ENCODE results near the gene ACTN4. TPM values are rescaled to one million over a fixed set of nuclear protein-coding genes. Genes with fewer than 3 reads are reported as not detected.

Gene ACTN4
- total and polyA plus RNA-seq, 2 donors (not counting 1 experiment from before 2014, with no cell fraction given), result 108 to 164 TPM

DNA sequence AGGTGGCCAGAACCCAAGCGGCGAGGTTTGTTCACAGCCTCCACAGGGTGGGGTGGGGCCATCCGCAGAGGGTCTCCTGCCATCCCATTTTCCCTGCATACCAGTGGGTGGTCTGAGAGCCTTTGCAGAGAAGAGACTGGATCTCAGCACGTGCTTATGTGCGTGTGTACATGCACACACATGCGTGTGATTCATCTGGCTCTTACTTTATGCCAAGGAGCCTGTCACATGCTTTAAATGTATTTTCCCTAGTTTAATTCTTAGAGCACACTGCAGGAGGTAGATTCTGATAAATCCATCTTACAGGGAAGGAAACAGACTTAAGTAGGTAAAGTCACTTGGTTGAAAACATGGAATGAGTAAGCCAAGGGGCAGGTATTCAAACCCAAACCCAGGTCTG lies 49.7 kb downstream of the ACTN4 start:
- no peak overlapping the region for H3K27ac ChIP-seq (ENCODE audit: low read length in 2 of 2)
- no peak overlapping the region for H3K4me3 Mint-ChIP-seq
- no peak overlapping the region for H3K9ac ChIP-seq (ENCODE audit: low read length)
- H3K9me3 ChIP-seq (ENCODE audit: control extremely low read depth in 1 of 3, control insufficient read depth in 2 of 3, insufficient read depth in 1 of 3, low read length in 2 of 3), result no peaks in the 10 kb centered on the region
- ATAC-seq (ENCODE audit: low read depth) (no peak), DNase-seq (no peak)
- H3K9me3 Mint-ChIP-seq (ENCODE audit: insufficient read depth), result no peaks in the 10 kb centered on the region
- H3K4me2 ChIP-seq (replicated peaks; ENCODE audit: low read depth, low read length, poor library complexity, severe bottlenecking), result no peak overlapping the region
- TF ChIP-seq EZH2 (IDR thresholded peaks at IDR 0.05; ENCODE audit: borderline replicate concordance, insufficient read depth, low read depth, low read length, poor library complexity, severe bottlenecking) (no peak), CTCF (IDR thresholded peaks at IDR 0.05) (no peak)
- peaks cover 51% of the 10 kb centered on the region for H3K4me1 Mint-ChIP-seq
- H4K20me1 ChIP-seq (ENCODE audit: control insufficient read depth, insufficient read depth, low read length, poor library complexity, severe bottlenecking), result peaks cover 75% of the 10 kb centered on the region
- H3K4me1 ChIP-seq (ENCODE audit: control insufficient read depth in 2 of 2, insufficient read depth in 2 of 2, low read length in 2 of 2), result peaks cover 35 to 51% of the 10 kb centered on the region in 2 donors
- ChIA-PET CTCF (no interaction called here), POLR2A (no interaction called here)
- intact Hi-C loops (cut with micrococcal nuclease), result no loop called here
- 100% methylated on average over 3 of the region's 6 CpGs for WGBS (ENCODE audit: insufficient coverage)
- H3K4me3 ChIP-seq (ENCODE audit: control extremely low read depth in 1 of 5, extremely low read depth in 1 of 5, insufficient read depth in 1 of 5, low read depth in 2 of 5, low read length in 4 of 5), result no peak overlapping the region
- H3K79me2 ChIP-seq (ENCODE audit: control insufficient read depth, insufficient read depth, low read length), result peaks cover 77% of the 10 kb centered on the region
- no peaks in the 10 kb centered on the region for H3K27me3 Mint-ChIP-seq
- no peaks in the 10 kb centered on the region for H3K27me3 ChIP-seq (replicated peaks in 1 of 4; ENCODE audit: control extremely low read depth in 1 of 4, control insufficient read depth in 3 of 4, insufficient read depth in 4 of 4, low read length in 3 of 4)
- H3K27ac Mint-ChIP-seq, result no peak overlapping the region
- H2AFZ ChIP-seq (ENCODE audit: insufficient read depth, low read depth, low read length, poor library complexity, severe bottlenecking), result no peak overlapping the region
- H3K36me3 ChIP-seq (replicated peaks in 1 of 2; ENCODE audit: control extremely low read depth in 1 of 2, control insufficient read depth in 1 of 2, extremely low read depth in 1 of 2, insufficient read depth in 2 of 2, low read length in 1 of 2), result peaks cover 0 to 32% of the 10 kb centered on the region in 2 experiments

GRCh38 chr19:38697641-38698071 lies 50.2 kb downstream of the ACTN4 start:
- H3K4me2 ChIP-seq (replicated peaks; ENCODE audit: low read depth, low read length, poor library complexity, severe bottlenecking), result no peak overlapping the region
- no peak overlapping the region for H3K4me3 ChIP-seq (ENCODE audit: control extremely low read depth in 1 of 5, extremely low read depth in 1 of 5, insufficient read depth in 1 of 5, low read depth in 2 of 5, low read length in 4 of 5)
- DNase-seq (no peak), ATAC-seq (ENCODE audit: low read depth) (no peak)
- peaks cover 73% of the 10 kb centered on the region for H3K79me2 ChIP-seq (ENCODE audit: control insufficient read depth, insufficient read depth, low read length)
- H3K9ac ChIP-seq (ENCODE audit: low read length), result no peak overlapping the region
- Mint-ChIP-seq H3K27ac (no peak overlapping the region), H3K4me3 (no peak overlapping the region), H3K4me1 (peaks cover 47% of the 10 kb centered on the region), H3K9me3 (ENCODE audit: insufficient read depth) (no peaks in the 10 kb centered on the region), H3K27me3 (no peaks in the 10 kb centered on the region)
- H3K4me1 ChIP-seq (ENCODE audit: control insufficient read depth in 2 of 2, insufficient read depth in 2 of 2, low read length in 2 of 2), result peaks cover 33 to 47% of the 10 kb centered on the region in 2 donors
- H2AFZ ChIP-seq (ENCODE audit: insufficient read depth, low read depth, low read length, poor library complexity, severe bottlenecking), result no peak overlapping the region
- ChIA-PET CTCF (no interaction called here), POLR2A (no interaction called here)
- no peak for TF ChIP-seq CTCF (IDR thresholded peaks at IDR 0.05)
- no peak for TF ChIP-seq EZH2 (IDR thresholded peaks at IDR 0.05; ENCODE audit: borderline replicate concordance, insufficient read depth, low read depth, low read length, poor library complexity, severe bottlenecking)
- intact Hi-C loops (cut with micrococcal nuclease), result no loop called here
- H3K27me3 ChIP-seq (replicated peaks in 1 of 4; ENCODE audit: control extremely low read depth in 1 of 4, control insufficient read depth in 3 of 4, insufficient read depth in 4 of 4, low read length in 3 of 4), result no peaks in the 10 kb centered on the region
- H4K20me1 ChIP-seq (ENCODE audit: control insufficient read depth, insufficient read depth, low read length, poor library complexity, severe bottlenecking), result peaks cover 73% of the 10 kb centered on the region
- no peaks in the 10 kb centered on the region for H3K9me3 ChIP-seq (ENCODE audit: control extremely low read depth in 1 of 3, control insufficient read depth in 2 of 3, insufficient read depth in 1 of 3, low read length in 2 of 3)
- H3K27ac ChIP-seq (ENCODE audit: low read length in 2 of 2), result no peak overlapping the region
- H3K36me3 ChIP-seq (replicated peaks in 1 of 2; ENCODE audit: control extremely low read depth in 1 of 2, control insufficient read depth in 1 of 2, extremely low read depth in 1 of 2, insufficient read depth in 2 of 2, low read length in 1 of 2), result peaks cover 0 to 37% of the 10 kb centered on the region in 2 experiments
- 98% methylated on average over 11 of the region's 11 CpGs for WGBS (ENCODE audit: insufficient coverage)

Measured in B cell (primary cell).